GM12878 (cell line): ENCODE data around the gene OSTC. TPM values are rescaled to one million over a fixed set of nuclear protein-coding genes. Genes with fewer than 3 reads are reported as not detected.

Experiments
- ATAC-seq: fragments of 200-7000 bp; cut with Tn5 transposase; 3 replicates; pipeline ENCODE4 v1.9.1; 2020; ENCODE audit warnings: mild to moderate bottlenecking, moderate library complexity
- BruUV-seq: library from RNA; stranded (reverse); fragments of 400-500 nt; replicated peaks from 2 replicates; lab custom pipeline; 2021; lab: Mats Ljungman, UMichigan
- CTCF ChIA-PET: fragments of 300-600 bp; sonication (Branson Sonifier 250); formaldehyde crosslinking; extraction: SDS; loops from one replicate; lab custom pipeline; 2021; ENCODE audit warnings: inconsistent platforms; lab: Yijun Ruan, JAX
- POLR2A ChIA-PET: fragments of 350-600 bp; formaldehyde crosslinking; extraction: SDS; loops from one replicate; lab custom pipeline; 2021; ENCODE audit warnings: inconsistent platforms; lab: Charles Lee
- RAD21 ChIA-PET: fragments of 300-600 bp; sonication (Branson Sonifier 250); formaldehyde crosslinking; loops from one replicate; lab custom pipeline; 2023; ENCODE audit warnings: antibody characterized with exemption; ENCODE audit not compliant: unreplicated experiment; lab: Charles Lee
- SMC1A ChIA-PET: fragments of 300-600 bp; sonication (Branson Sonifier 250); formaldehyde crosslinking; loops from one replicate; lab custom pipeline; 2023; ENCODE audit not compliant: unreplicated experiment, uncharacterized antibody; lab: Charles Lee
- DNase-seq: peaks from one replicate; pipeline ENCODE4 v3.0.0-alpha.2; 2011; ENCODE audit warnings: low read depth, low spot score
- FAIRE-seq: peaks from 3 replicates; lab custom pipeline; 2011; peaks lifted over from hg19 to GRCh38; lab: Jason Lieb, UNC
- H2AFZ ChIP-seq: 2 replicates; pipeline ENCODE4 v1.6.0; 2011; ENCODE audit warnings: low read depth, low read length, control low read depth; ENCODE audit not compliant: control insufficient read depth
- H3K27ac ChIP-seq: 2 replicates; pipeline ENCODE4 v1.5.1; 2011; ENCODE audit warnings: control low read depth; ENCODE audit not compliant: control insufficient read depth, insufficient read depth
- H3K27me3 ChIP-seq, 2 experiments: replicated peaks in 1 of 2; 2 replicates each; pipeline versions ENCODE4 v1.6.0 to v1.6.1; 2011; ENCODE audit warnings: low read length in 1 of 2; ENCODE audit not compliant: control insufficient read depth in 2 of 2, insufficient read depth in 2 of 2
- H3K36me3 ChIP-seq, 2 experiments: 2 replicates each; pipeline ENCODE4 v1.5.1; 2011; ENCODE audit warnings: low read length in 1 of 2; ENCODE audit not compliant: control insufficient read depth in 2 of 2, insufficient read depth in 2 of 2
- H3K4me1 ChIP-seq: 2 replicates; pipeline ENCODE4 v1.6.1; 2011; ENCODE audit warnings: mild to moderate bottlenecking, low read length, moderate library complexity, mixed read lengths; ENCODE audit not compliant: control insufficient read depth, insufficient read depth
- H3K4me2 ChIP-seq: 2 replicates; pipeline ENCODE4 v1.6.0; 2011; ENCODE audit warnings: control low read depth; ENCODE audit not compliant: control insufficient read depth, insufficient read depth
- H3K4me3 ChIP-seq: fragments of 200-600 bp; sonication (generic); 2 replicates; pipeline ENCODE4 v1.5.1; 2016
- H3K79me2 ChIP-seq: 2 replicates; pipeline ENCODE4 v1.6.0; 2011; ENCODE audit warnings: low read length; ENCODE audit not compliant: control insufficient read depth, insufficient read depth
- H3K9ac ChIP-seq: 2 replicates; pipeline ENCODE4 v1.8.0; 2011; ENCODE audit warnings: low read length, control low read depth, mixed read lengths; ENCODE audit not compliant: control insufficient read depth, insufficient read depth
- H3K9me3 ChIP-seq: replicated peaks from 3 replicates; pipeline ENCODE4 v1.5.1; 2011; ENCODE audit warnings: mild to moderate bottlenecking, low read length; ENCODE audit not compliant: control insufficient read depth, insufficient read depth
- H4K20me1 ChIP-seq: 2 replicates; pipeline ENCODE4 v1.6.0; 2011; ENCODE audit not compliant: control insufficient read depth, insufficient read depth
- ETV6 ChIP-seq, 2 experiments: fragments of 450-650 bp in 1 of 2; IDR thresholded peaks in 1 of 2; conservative IDR thresholded peaks in 1 of 2; 2 replicates each; pipeline ENCODE4 v1.6.1; 2014; ENCODE audit warnings: antibody characterized with exemption in 1 of 2, borderline replicate concordance in 1 of 2, low read depth in 1 of 2, mild to moderate bottlenecking in 1 of 2, moderate library complexity in 1 of 2
- RELB ChIP-seq: fragments of 450-650 bp; IDR thresholded peaks from 2 replicates; pipeline ENCODE4 v1.6.1; 2017; ENCODE audit warnings: low read depth, mild to moderate bottlenecking, moderate library complexity
- ZNF24 ChIP-seq: fragments of 450-650 bp; IDR thresholded peaks from 2 replicates; pipeline ENCODE4 v1.6.1; 2017; ENCODE audit warnings: antibody characterized with exemption, mild to moderate bottlenecking
- ZNF384 ChIP-seq: IDR thresholded peaks from 2 replicates; pipeline ENCODE4 v1.6.1; 2012; ENCODE audit warnings: low read depth, mild to moderate bottlenecking, low read length, improper control_type of control experiment, borderline replicate concordance
- ZSCAN29 ChIP-seq: fragments of 450-650 bp; IDR thresholded peaks from 2 replicates; pipeline ENCODE4 v1.6.1; 2017; ENCODE audit warnings: mild to moderate bottlenecking, moderate library complexity
- WGBS: methylation state at CpG from one replicate; pipeline ENCODE4 v1.1.6; 2016; ENCODE audit warnings: low lambda C conversion rate; ENCODE audit not compliant: insufficient replicate concordance, insufficient coverage; ENCODE audit errors: missing lambda C conversion rate; 5-methylcytosine and 5-hydroxymethylcytosine counted together
- in situ Hi-C: fragments of 300-500 bp; cut with MboI; formaldehyde crosslinking; loops from 9 replicates; pipeline ENCODE4 v1.14.3; 2018; ENCODE audit warnings: mixed read lengths
- intact Hi-C: fragments of 100-400 bp; cut with micrococcal nuclease; formaldehyde crosslinking; loops from one replicate; pipeline ENCODE4 v1.14.2; 2022; ENCODE audit not compliant: unreplicated experiment
- polyA plus RNA-seq, 11 experiments: library from polyadenylated mRNA; depleted of rRNA in 4 of 11; unstranded in 6 of 11; stranded (reverse) in 5 of 11; fragments of >200 nt; fragmentation: Nextera tagmentation in 4 of 11; fragmentation: Illumina TruSeq in 1 of 11; extraction: Ambion mirVana in 4 of 11; extraction: Trizol in 1 of 11; gene quantifications; 1 replicate in 1 of 11; 2 replicates in 10 of 11; pipeline versions ENCODE4 v1.2.1 to v1.2.3, GENCODE V29; 2011 to 2016; ENCODE audit warnings: inconsistent platforms in 2 of 11, missing spikeins in 2 of 11, low read depth in 1 of 11
- total RNA-seq, 4 experiments: library from RNA; depleted of rRNA in 3 of 4; stranded (reverse); fragments of >200 nt in 3 of 4; fragmentation: Illumina TruSeq in 1 of 4; extraction: Trizol in 1 of 4; gene quantifications; 2 replicates each; pipeline versions ENCODE4 v1.2.1 to v1.2.3, GENCODE V29; 2013 to 2021

OSTC gene
- total and polyA plus RNA-seq, 10 of the 15 experiments (the other 5 are each of a cell fraction or from before 2014, with no cell fraction given), result 106 to 681 (median 181) TPM

- no peaks in the 10 kb centered on the region for H3K4me1 ChIP-seq
- H4K20me1 ChIP-seq, result no peaks in the 10 kb centered on the region
- no peak for ATAC-seq
- ChIA-PET CTCF (interaction anchor here (0.8 to 1.0 kb wide), 2 partner anchors 8 to 13 kb away, joined by 3 read pairs; no protein-coding TSS in a partner anchor), RAD21 (no interaction called here), SMC1A (interaction anchor here (0.6 kb wide), 1 partner anchor 16 kb away, joined by 3 read pairs; no protein-coding TSS in a partner anchor), POLR2A (no interaction called here)
- WGBS, result 91% methylated on average over 8 of the region's 8 CpGs
- no TSS peak for BruUV-seq
- H3K4me2 ChIP-seq, result no peak overlapping the region
- no peak for DNase-seq
- H2AFZ ChIP-seq, result no peak overlapping the region
- intact Hi-C loops, result no loop called here
- no peaks in the 10 kb centered on the region for H3K27me3 ChIP-seq
- no peaks in the 10 kb centered on the region for H3K9me3 ChIP-seq
- no peaks in the 10 kb centered on the region for H3K79me2 ChIP-seq
- H3K9ac ChIP-seq, result no peak overlapping the region
- no peak for FAIRE-seq
- H3K27ac ChIP-seq, result no peak overlapping the region
- H3K36me3 ChIP-seq, result peaks cover 5 to 13% of the 10 kb centered on the region in 2 experiments
- in situ Hi-C loops, result no loop called here
- H3K4me3 ChIP-seq, result no peak overlapping the region
- TF ChIP-seq RELB, result no peak
- no peak for TF ChIP-seq ZNF24
- TF ChIP-seq ZSCAN29, result no peak
- no peak for TF ChIP-seq ETV6 (conservative IDR thresholded peaks at IDR 0.05 in 1 of 2, IDR thresholded peaks at IDR 0.05 in 1 of 2; ENCODE audit: borderline replicate concordance in 1 of 2, low read depth in 1 of 2)
- TF ChIP-seq ZNF384, result no peak
Observed at GRCh38 chr4:108635070-108635655, 15.2 kb upstream of the OSTC start.
